Activated CD4-positive, alpha-beta T cell treated with anti-CD3 and anti-CD28 coated beads for 48 hours (primary cell): Measurements from ENCODE around the gene FAM227A.
"Not testable (repeated sequence)": the region's sequence is repeated elsewhere in the genome, so short reads cannot be mapped to it uniquely, and the experiment has no call there.

Source experiments
- DNase-seq: peaks from one replicate; pipeline ENCODE4 v3.0.0-alpha.2; 2020

The FAM227A gene

GRCh38 chr22:38610234-38610633, 46.0 kb downstream of the FAM227A start:
- DNase-seq = no peak

GRCh38 chr22:38608992-38609750, 47.0 kb downstream of the FAM227A start:
- no peak for DNase-seq

GRCh38 chr22:38607680-38608079, 48.5 kb downstream of the FAM227A start:
- DNase-seq = no peak

DNA sequence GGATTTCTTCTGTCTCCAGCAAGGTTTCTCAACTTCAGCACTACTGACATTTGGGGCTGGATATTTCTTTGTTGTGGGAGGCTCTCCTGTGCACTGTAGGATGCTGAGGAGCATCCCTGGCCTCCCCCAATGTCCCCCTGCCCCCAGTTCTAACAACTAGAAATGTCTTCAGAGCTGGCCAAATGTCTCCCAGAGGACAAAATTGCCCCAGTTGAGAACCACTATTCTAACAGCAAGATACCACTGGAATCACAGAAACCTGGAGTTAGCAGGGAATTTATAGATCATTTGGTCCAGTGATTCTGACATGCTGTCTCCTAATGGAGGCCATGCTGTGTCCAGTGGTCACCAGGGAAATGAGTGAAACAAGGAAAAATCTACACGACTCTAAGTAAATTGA, 54.0 kb downstream of the FAM227A start:
- DNase-seq = no peak

DNA sequence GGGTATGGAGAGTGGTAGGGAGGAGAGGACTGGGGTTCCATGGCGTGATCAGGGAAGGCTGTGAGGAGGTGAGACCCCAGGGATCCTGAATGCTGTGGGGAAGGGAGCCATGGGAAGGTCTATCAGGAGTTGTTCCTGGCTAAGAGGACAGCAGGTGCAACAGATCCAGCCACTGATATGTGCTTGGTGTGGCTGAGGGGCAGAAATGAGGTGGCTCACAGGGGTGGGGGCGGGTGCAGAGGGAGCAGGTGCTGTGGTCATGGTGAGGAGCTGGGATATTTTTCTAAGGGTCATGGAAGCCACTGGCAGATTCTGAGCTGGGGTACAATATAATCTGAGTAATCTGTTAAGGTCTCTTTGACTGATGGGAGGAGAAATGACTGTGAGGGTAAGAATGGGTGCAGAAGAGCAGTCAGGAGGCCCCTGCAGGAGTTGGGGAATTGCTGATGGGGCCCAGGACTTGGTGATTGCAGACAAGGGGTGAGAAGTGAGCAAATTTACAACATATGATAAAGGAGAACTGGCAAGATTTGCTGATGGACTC, 54.9 kb downstream of the FAM227A start:
- DNase-seq = no peak

DNA sequence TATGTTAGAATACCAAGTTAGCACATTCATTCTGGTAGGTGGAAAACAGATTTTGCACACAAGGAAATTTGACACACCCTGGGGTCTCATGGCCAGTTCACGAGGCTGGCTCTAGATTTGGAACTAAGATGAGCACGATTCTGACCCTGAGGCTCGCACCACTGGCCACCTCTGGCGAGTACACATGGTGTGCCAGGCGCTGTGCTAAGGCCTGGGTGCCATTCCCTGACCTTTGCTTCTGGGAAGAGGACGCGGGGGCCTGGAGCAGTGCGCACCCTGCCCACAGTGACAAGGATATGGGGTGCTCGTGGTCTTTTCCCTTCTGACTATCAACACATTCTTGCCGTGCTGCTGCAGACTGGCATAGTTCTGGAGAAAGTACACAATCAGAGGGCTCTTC, 56.7 kb downstream of the FAM227A start:
- no peak for DNase-seq

- not testable (repeated sequence) for DNase-seq
Measured at GRCh38 chr22:38582923-38583322, 73.3 kb downstream of the FAM227A start.

GRCh38 chr22:38578505-38578904, 77.7 kb downstream of the FAM227A start:
- DNase-seq = no peak

DNA sequence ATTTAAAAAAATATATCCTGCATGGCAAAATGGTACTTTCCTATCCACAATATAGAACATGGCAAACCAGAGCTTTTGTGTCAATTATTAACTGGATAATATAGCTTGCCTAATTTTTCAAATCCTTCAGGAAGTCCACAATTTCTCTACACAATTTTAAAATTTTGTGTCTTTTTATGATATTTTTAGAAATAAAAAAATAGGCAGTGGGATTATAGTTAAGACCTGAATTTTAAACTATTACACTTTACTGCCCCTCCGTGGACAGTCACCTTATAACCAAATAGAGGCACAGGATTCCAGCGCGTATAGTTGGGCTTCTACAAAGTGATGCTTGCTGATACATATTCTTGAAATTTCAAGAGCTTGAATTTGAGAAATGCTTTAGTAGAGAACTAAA, 84.1 kb downstream of the FAM227A start:
- peak; percentile 38 for DNase-seq

- DNase-seq = peak; percentile 57
Measured at GRCh38 chr22:38570779-38571364, 85.3 kb downstream of the FAM227A start.

- DNase-seq = peak; percentile 98
Measured at GRCh38 chr22:38569972-38570778, 86.0 kb downstream of the FAM227A start, which contains the start of gene DMC1. TSS of gene DMC1 (minus strand) at chr22:38570183. CDS start at chr22:38568256, 1,927 bp downstream.

DNA sequence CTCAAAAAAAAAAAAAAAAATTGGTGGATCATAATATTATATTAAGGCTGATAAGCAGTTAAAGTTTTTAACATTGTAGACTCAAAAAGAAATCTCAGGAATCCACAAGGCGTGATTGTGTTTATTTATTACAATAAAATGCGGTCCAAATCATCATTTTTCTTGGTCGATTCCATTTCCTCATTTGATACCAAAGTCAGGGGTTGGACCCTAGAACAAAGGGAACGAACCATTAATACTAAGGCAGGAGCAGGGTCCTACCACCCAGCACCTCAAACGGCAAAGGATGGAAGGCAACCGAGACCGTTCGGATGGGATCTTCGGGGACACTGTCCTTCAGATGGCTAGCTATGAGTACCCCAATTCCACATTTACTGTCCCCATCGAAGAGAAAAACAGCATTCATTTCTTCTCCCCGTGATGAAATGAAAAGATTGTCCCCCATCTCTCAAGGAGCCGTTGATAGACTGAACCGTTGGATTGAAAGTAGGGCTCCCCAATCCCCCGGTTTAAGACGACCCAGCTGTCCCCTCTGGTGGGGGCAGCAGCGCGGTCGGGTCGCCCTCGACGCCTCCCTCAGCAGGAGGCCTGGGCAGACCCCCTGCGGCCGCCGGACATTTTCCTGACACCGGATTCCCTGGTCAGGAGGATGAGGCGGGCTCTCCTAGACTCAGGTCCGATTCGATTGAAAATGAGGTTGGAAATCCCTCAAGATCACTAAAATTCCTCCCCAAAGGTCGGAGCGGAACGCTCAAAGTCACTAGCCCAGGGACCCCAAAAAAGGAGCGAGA, 86.8 kb downstream of the FAM227A start:
- DNase-seq = peak; percentile 22

GRCh38 chr22:38567531-38568285, 88.5 kb downstream of the FAM227A start:
- no peak for DNase-seq

- no peak for DNase-seq
Measured at GRCh38 chr22:38566726-38567504, 89.3 kb downstream of the FAM227A start.

- no peak for DNase-seq
Measured at GRCh38 chr22:38565441-38565840, 90.8 kb downstream of the FAM227A start.

DNA sequence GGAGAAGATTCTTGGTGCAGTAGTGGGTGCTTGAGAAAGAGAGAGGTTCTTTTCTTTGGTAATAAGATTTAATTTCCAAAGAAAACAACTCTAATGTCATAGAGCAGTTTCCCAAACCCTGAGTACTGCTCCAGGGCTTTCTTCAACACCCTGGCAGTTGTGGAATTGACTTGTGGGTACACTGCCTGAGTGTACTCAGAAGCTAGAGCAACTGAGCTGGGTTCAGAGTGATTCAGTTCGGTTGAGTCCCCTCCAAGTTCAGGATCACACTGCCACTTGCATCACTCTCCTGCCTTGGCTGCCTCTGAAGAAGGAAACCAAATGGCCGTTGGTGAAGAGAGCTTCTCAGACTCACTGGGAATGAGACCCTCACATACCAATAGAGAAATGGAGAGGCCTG, 91.5 kb downstream of the FAM227A start:
- DNase-seq = no peak

DNA sequence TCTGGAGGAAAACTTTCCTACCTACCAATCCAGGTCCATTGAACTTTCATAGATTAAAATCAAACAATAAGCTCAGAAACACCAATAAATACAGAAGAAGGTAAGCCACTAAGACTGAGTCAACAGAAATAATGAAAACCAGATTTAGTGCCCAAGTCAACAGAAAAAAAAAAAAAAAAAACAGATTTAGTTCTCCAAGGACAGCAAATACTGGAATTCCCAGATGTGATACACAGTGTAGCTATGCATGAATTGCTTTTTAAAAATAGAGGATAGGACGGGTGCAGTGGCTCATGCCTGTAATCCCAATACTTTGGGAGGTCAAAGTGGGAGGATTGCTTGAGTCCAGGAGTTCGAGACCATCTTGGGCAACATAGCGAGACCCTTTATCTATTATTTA, 101.9 kb downstream of the FAM227A start:
- no peak for DNase-seq

DNA sequence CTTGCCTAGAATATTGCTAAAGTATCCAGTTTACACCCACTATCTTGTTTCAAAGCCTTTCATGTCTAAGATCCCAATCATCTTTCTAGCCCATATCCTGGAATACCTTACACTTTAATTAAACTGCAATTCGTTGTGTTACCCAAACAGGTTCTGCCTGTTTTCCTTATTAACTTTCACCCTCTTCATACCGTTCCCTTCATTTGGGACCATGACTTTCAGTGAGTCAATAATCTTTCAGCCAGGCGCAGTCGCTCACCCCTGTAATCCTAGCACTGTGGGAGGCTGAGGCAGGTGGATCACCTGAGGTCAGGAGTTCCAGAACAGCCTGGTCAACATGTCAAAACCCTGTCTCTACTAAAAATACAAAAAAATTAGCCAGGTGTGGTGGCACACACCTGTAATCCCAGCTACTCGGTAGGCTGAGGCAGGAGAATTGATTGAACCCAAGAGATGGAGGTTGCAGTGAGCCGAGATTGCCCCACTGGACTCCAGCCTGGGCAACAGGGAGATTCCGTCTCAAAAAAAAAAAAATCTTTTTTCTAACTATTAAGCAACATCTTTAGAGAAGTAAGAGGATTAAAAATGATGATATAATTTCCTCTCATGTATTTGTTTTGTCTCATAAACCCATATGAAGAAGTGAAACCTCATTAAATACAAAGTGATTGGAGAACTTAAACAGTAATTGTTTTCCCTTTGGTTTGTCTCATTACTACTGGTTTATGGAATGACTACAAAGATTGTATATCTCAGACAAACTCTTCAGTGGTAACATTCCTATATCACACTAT, 106.9 kb downstream of the FAM227A start:
- no peak for DNase-seq

DNA sequence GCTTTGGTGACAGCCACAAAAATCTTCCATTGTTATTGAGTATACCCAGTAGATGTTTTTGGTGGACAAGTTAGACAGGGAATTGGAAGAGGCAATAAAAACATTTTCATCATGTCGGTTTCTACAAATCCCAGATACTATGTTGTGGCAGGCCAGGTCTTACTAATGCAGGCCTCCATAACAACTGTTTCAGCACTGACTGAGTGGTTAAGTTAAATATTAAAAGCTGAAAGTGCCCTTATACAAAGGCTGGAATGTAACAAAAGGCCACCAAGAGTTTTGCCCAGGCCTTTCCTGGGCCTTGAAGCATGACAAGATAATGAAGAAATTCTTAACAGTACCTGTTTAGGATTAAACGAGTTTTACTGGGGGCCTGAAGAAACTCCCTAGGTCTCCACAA, 115.5 kb downstream of the FAM227A start:
- no peak for DNase-seq
